ENCODE data around the gene EBPL. TPM values are rescaled to one million over a fixed set of nuclear protein-coding genes. Genes with fewer than 3 reads are reported as not detected.
"Not testable (repeated sequence)": the region's sequence is repeated elsewhere in the genome, so short reads cannot be mapped to it uniquely, and the experiment has no call there.

EBPL gene
- total RNA-seq, 1 donor from 2014 or later: 95.5 TPM

GRCh38 chr13:49635599-49636433, 55.5 kb downstream of the EBPL start:
- DNase-seq (ENCODE audit: low read depth in 2 of 2): no peak

DNA sequence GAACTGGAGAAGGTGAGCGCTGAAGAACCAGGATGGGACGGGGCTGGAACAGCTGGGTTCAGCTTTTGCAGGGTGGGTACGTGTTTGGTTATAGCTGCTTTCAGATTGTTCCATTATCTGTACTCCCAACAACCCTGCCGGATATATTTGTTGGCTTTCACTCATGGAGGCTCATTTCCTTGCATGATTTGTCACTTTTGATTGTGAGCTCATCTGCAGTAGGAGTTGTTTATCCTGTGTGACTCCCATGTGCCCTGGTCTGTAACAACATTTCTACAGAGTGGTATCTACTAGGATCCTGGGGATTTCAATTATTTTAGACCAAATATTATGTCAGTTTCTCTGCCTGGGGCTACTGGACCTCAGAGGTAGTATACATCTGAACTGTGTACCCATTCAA, 57.6 kb downstream of the EBPL start:
- DNase-seq (ENCODE audit: low read depth in 2 of 2): peak; percentile 91 to 95

- DNase-seq (ENCODE audit: low read depth in 2 of 2): no peak
These were observed 59.1 kb downstream of the EBPL start for GRCh38 chr13:49632156-49632555.

DNA sequence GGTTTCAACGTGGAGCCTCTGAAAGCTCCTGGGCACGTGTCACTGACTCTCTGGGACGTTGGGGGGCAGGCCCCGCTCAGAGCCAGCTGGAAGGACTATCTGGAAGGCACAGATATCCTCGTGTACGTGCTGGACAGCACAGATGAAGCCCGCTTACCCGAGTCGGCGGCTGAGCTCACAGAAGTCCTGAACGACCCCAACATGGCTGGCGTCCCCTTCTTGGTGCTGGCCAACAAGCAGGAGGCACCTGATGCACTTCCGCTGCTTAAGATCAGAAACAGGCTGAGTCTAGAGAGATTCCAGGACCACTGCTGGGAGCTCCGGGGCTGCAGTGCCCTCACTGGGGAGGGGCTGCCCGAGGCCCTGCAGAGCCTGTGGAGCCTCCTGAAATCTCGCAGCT, 60.7 kb downstream of the EBPL start:
- no peak for DNase-seq (ENCODE audit: low read depth in 2 of 2)

GRCh38 chr13:49629947-49630346, 61.3 kb downstream of the EBPL start:
- DNase-seq (ENCODE audit: low read depth in 2 of 2): peak; percentile 61 to 89

GRCh38 chr13:49629196-49629938, 61.9 kb downstream of the EBPL start:
- peak in 1 of 2 donors; percentile 71 for DNase-seq (ENCODE audit: low read depth in 2 of 2)

DNA sequence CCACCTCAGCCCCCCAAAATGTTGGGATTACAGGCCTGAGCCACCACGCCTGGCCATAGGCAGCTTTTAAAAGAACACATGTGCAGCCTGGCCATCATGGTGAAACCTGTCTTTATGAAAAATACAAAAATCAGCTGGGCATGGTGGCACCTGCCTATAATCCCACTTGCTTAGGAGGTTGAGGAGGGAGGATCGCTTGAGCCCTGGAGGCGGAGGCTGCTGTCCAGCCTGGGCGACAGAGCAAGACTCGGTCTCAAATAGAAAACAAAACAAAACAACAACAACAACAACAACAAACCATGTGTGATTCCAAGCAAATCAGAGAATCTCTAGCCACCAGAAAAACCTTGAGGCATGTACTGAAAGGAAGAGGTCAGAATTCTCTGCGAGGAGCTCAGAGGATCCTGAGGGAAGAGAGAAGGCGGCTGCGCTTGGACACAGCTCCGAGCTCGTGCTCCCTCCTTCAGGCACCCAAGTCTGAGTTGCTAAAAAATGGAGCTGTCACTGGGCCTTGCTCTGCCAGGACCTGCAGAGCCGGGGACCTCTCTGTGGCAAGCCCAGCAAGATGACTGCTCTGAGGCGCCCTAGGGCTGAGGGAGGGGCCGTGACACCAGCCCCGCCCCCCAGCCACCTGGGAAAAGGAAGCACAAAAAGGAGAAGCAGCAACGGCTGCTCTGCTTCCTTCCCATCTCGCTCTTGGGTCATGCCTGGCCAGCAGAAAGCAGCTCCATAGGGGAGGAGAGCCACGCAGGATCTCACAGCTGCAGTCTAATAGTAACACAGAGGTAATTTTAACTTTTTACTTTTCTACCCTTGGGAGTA, 63.2 kb downstream of the EBPL start, which contains the start of gene ARL11:
Gene ARL11 (plus strand): TSS at position 677 of the 822 bp plus-strand sequence. CDS start 1,941 bp downstream, outside the sequence.
- no peak for DNase-seq (ENCODE audit: low read depth in 2 of 2)

GRCh38 chr13:49625392-49626079, 65.8 kb downstream of the EBPL start:
- no peak for DNase-seq (ENCODE audit: low read depth in 2 of 2)

DNA sequence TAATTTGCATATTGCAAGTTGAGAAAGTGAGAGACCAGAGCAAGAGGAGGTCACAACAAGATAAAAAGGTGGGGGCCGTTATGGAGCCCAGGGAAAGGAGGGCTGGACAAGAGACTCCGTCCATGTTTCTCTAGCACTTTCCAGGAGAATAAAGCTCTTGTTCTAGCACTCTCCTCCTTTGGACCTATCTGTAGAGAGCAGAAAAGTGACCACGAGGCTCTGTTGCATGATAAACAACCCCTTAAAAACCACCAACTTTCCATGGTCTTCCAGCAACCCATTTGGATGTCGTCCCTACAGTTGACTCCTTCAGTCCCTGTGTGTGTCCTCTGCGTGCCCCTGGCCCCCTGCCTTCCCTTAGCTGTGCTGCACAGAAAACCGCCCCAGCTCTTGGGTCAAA, 67.1 kb downstream of the EBPL start:
- no peak for DNase-seq (ENCODE audit: low read depth in 2 of 2)

DNA sequence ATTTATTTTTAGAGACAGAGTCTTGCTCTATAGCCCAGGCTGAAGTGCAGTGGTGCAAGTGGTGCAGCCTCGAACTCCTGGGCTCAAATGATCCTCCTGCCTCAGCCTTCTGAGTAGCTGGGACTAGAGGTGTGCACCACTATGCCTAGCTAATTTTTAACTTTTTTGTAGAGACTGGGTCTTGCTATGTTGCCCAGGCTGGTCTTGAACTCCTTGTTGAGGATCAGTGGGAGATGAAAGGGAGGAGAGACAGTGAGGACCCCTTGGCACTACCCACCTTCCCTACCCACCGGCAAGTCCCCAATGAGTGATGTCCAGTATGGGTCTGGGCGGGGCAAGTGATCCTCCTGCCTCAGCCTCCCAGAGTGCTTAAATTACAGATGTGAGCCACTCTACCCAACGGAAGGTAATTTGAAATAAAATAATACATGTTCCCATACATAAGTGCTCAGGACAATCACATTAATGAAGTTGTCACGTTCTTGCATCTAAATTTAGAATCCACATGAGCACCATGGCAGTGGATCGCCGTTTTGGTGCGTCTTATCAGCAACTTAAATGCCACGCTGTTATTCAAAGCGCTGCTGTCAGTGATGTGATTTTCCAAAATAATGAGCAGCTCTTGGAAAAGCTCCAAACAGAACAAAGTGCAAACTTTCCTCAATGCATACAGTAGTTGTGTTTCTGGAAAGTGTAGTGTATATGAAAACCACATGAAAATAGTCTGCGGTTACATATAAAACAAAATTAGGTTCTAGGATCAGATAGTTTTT, 68.9 kb downstream of the EBPL start:
- DNase-seq (ENCODE audit: low read depth in 2 of 2): peak; percentile 75 to 81

DNA sequence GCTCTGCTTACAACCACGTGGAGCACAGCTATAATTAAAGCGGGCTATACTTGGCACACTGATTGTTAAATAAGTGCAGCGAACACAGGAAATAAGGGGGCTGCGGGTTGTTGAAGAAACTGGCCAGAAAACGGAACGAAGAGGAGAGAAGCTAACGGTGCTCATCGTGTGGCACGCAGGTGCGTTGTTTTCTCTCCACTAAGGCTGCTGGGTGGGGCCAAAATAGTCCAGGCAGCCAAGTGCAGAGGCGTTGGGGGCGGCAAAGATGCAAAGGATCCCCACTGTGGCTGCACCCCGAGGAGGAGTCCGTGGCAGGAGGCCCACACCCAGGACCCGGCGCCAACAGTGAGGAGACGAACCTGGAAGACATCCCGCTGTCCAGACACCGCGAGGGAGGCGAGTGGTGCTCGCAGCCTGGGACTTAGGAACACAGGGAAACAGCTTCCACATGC, 71.1 kb downstream of the EBPL start:
- no peak for DNase-seq (ENCODE audit: low read depth in 2 of 2)

DNA sequence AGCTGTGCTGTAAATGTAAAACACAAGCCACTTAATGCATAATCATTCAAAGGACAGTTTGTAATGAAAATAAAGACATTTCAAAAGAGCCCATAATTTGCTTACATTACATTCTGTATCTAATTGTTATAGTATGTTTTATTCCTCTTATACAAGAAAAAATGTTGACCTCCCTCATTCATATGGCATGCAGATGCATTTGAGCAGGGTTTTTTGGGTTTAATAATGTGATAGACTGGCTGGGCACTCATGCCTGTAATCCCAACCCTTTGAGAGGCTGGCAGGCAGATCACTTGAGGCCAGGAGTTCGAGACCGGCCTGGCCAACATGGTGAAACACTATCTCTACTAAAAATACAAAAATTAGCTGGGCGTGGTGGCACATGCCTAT, 74.6 kb downstream of the EBPL start:
- DNase-seq (ENCODE audit: low read depth in 2 of 2): no peak

GRCh38 chr13:49615836-49616675, 75.2 kb downstream of the EBPL start:
- DNase-seq (ENCODE audit: low read depth in 2 of 2): peak; percentile 86 to 89

GRCh38 chr13:49612042-49612441, 79.2 kb downstream of the EBPL start:
- DNase-seq (ENCODE audit: low read depth in 2 of 2): not testable (repeated sequence)

Other genes starting within 250 kb of the EBPL start
- 5.3 and 7.8 TPM in 2 replicates for gene CAB39L, start 247.4 kb downstream of the EBPL start, total RNA-seq
- 4.4 and 5.8 TPM in 2 replicates for gene SETDB2, start 247.2 kb downstream of the EBPL start, total RNA-seq
- 8.7 and 10.2 TPM in 2 replicates for gene PHF11, start 195.5 kb downstream of the EBPL start, total RNA-seq
- 18.6 and 30.1 TPM in 2 replicates for gene RCBTB1, start 105.9 kb downstream of the EBPL start, total RNA-seq
- gene ARL11, start 63.0 kb downstream of the EBPL start, total RNA-seq: 0.26 and 0.38 TPM in 2 replicates
- gene KPNA3, start 101.2 kb upstream of the EBPL start, total RNA-seq: 31.7 and 33.8 TPM in 2 replicates
- 3.2 and 3.4 TPM in 2 replicates for gene SPRYD7, start 244.9 kb upstream of the EBPL start, total RNA-seq